Neutrophil (primary cell): ENCODE measurements around the gene DACH1.

Experiments
- H3K27ac ChIP-seq: fragments of 200-600 bp; sonication (generic); 2 replicates; pipeline ENCODE4 v1.5.1; 2016; ENCODE audit warnings: mild to moderate bottlenecking, moderate library complexity
- H3K27me3 ChIP-seq: fragments of 200-600 bp; sonication (generic); 2 replicates; pipeline ENCODE4 v1.6.0; 2016; ENCODE audit warnings: mild to moderate bottlenecking
- H3K36me3 ChIP-seq: fragments of 200-600 bp; sonication (generic); 2 replicates; pipeline ENCODE4 v1.5.1; 2017
- H3K4me1 ChIP-seq, 2 experiments: fragments of 200-600 bp in 1 of 2; sonication (generic) in 1 of 2; 1 replicate in 1 of 2; 2 replicates in 1 of 2; pipeline versions ENCODE4 v1.5.1 to v1.6.1; 2013 to 2016; ENCODE audit warnings: low read depth in 1 of 2, low read length in 1 of 2, mild to moderate bottlenecking in 1 of 2, moderate library complexity in 1 of 2; ENCODE audit not compliant: control insufficient read depth in 1 of 2, insufficient read depth in 1 of 2
- H3K4me3 ChIP-seq, 2 experiments: fragments of 200-600 bp in 1 of 2; sonication (generic) in 1 of 2; 1 replicate in 1 of 2; 2 replicates in 1 of 2; pipeline ENCODE4 v1.5.1; 2013 to 2016; ENCODE audit warnings: low read depth in 1 of 2, low read length in 1 of 2, mild to moderate bottlenecking in 1 of 2, moderate library complexity in 1 of 2
- H3K9me3 ChIP-seq: fragments of 200-600 bp; sonication (generic); 2 replicates; pipeline ENCODE4 v1.5.1; 2016
- TF ChIP-seq, protein P1 (sequence below): fragments of 200-600 bp; sonication (generic); IDR thresholded peaks from 2 replicates; pipeline ENCODE4 v1.5.1; 2016; ENCODE audit warnings: antibody characterized with exemption

DACH1 gene

DNA sequence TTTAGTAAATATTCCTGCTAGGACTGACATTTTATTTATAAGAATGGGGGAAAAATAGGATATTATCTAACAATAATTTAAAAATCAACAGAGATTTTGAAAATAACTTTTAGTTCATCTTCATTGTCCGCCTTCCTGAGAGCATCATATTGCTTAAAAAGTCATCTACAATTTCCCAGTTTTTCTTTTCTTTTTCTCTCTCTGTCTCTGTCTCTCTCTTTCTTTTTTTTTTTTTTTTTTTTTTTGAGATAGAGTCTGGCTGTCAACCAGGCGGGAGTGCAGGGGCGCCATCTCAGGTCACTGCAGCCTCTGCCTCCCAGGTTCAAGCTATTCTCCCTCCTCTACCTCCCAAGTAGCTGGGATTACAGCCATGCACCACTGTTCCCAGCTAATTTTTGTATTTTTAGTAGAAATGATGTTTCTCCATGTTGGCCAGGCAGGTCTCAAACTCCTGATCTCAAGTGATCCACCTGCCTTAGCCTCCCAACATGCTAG lies 276.3 kb downstream of the DACH1 start:
- TF ChIP-seq, protein P1, sequence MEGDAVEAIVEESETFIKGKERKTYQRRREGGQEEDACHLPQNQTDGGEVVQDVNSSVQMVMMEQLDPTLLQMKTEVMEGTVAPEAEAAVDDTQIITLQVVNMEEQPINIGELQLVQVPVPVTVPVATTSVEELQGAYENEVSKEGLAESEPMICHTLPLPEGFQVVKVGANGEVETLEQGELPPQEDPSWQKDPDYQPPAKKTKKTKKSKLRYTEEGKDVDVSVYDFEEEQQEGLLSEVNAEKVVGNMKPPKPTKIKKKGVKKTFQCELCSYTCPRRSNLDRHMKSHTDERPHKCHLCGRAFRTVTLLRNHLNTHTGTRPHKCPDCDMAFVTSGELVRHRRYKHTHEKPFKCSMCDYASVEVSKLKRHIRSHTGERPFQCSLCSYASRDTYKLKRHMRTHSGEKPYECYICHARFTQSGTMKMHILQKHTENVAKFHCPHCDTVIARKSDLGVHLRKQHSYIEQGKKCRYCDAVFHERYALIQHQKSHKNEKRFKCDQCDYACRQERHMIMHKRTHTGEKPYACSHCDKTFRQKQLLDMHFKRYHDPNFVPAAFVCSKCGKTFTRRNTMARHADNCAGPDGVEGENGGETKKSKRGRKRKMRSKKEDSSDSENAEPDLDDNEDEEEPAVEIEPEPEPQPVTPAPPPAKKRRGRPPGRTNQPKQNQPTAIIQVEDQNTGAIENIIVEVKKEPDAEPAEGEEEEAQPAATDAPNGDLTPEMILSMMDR: no peak
- H3K27ac ChIP-seq: no peak overlapping the region
- H3K9me3 ChIP-seq: no peaks in the 10 kb centered on the region
- peaks cover 8 to 18% of the 10 kb centered on the region in 2 experiments for H3K4me1 ChIP-seq
- H3K36me3 ChIP-seq: no peaks in the 10 kb centered on the region
- H3K4me3 ChIP-seq: no peak overlapping the region
- H3K27me3 ChIP-seq: no peaks in the 10 kb centered on the region

DNA sequence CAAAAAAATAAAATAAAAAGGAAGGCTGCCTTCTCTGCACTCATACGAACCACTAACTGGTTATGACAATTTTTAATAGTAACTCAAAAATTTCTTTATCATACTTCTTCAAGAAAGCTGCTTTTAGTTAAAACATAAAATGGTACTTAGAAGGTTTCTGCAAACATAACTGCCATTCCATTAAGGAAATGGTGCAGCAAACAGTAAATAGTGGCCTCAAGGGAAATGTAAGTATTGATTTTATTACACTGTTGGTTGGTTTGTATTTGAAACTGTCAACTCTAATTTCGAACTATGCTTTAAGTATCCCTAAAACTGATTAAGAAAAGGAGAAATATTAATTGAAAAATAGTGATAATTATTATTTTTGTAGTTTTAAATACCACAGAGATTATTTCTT lies 278.0 kb downstream of the DACH1 start:
- Histone ChIP-seq H3K27ac (no peak overlapping the region), H3K27me3 (no peaks in the 10 kb centered on the region), H3K4me3 (no peak overlapping the region), H3K36me3 (no peaks in the 10 kb centered on the region), H3K4me1 (peaks cover 8 to 18% of the 10 kb centered on the region in 2 experiments), H3K9me3 (no peaks in the 10 kb centered on the region)
- TF ChIP-seq, protein P1: no peak

DNA sequence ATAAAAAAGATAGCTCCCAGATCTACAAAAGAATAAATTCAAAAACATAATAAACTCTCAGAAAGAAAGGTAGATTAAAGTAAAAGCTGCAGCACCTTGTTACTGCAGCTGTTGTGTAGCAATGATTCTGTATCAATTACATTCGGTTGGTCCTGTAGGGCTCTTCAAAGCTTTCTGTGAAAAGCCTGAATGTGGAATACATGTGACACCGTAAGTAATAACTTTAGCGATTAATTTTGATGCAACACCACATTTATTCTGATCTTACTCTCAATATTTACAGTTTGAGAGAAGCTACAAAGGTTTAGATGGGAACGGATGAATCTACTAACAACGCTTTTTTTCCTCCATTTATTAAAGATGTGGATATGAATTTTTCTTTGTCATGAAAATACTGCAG lies 279.2 kb downstream of the DACH1 start:
- Histone ChIP-seq H3K4me1 (peaks cover 8 to 18% of the 10 kb centered on the region in 2 experiments), H3K36me3 (no peaks in the 10 kb centered on the region), H3K9me3 (no peaks in the 10 kb centered on the region), H3K27ac (no peak overlapping the region), H3K27me3 (no peaks in the 10 kb centered on the region), H3K4me3 (no peak overlapping the region)
- TF ChIP-seq, protein P1: no peak

DNA sequence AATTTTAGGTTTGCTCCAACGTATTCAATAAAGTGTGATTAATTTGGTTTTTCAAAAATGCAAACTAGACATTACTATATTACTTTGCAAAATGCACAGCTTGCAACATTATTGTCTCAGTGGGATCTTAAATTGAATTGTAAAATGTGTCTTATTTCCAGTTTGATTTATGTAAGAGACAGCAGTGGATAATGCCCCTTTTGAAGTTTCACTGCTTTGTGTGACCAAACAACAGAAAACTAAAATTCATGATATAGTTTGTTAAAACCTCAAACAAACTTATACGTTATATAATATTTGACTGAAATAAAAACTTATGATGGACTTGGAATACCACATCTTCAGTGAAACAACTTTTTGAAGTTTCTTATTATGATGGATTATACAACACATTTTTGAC lies 279.8 kb downstream of the DACH1 start:
- peaks cover 8 to 18% of the 10 kb centered on the region in 2 experiments for H3K4me1 ChIP-seq
- no peaks in the 10 kb centered on the region for H3K9me3 ChIP-seq
- H3K27ac ChIP-seq: no peak overlapping the region
- H3K4me3 ChIP-seq: no peak overlapping the region
- TF ChIP-seq, protein P1: no peak
- no peaks in the 10 kb centered on the region for H3K27me3 ChIP-seq
- no peaks in the 10 kb centered on the region for H3K36me3 ChIP-seq

DNA sequence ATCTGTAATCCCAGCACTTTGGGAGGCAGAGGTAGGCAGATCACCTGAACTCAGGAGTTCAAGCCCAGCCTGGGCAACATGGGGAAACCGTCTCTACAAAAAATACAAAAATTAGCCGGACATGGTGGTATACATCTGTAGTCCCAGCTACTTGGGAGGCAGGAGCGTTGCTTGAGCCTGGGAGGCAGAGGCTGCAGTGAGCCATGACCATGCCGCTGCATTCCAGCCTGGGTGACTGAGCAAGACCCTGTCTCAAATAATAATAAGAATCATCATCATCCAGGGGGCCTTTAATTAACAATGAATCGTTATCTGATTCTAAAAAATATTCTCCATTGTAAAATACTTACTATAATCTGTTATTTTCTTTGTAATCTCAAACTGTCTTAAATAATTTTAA lies 283.4 kb downstream of the DACH1 start:
- Histone ChIP-seq H3K4me3 (no peak overlapping the region), H3K4me1 (peaks cover 0 to 4% of the 10 kb centered on the region in 2 experiments), H3K27me3 (no peaks in the 10 kb centered on the region), H3K9me3 (no peaks in the 10 kb centered on the region), H3K36me3 (no peaks in the 10 kb centered on the region), H3K27ac (no peak overlapping the region)
- TF ChIP-seq, protein P1: no peak

DNA sequence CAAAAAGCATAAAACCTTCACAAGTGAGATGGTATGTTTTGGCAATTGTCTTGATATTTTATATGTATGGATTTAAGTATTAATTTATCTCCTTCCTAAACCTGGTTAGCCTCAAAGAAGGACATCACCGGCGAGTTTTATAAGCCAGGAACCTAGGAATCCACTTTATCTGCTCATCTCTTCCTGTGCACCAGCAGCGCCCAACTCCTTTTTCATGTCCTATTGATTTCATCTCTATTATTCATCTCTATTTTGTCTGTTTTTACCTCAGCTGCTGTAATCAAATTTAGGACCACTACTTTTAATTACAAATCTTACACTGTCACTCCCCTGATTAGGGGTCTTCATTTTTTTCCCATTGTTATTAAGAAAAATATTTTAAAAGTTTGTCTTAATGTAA lies 286.4 kb downstream of the DACH1 start:
- Histone ChIP-seq H3K4me1 (no peaks in the 10 kb centered on the region), H3K27ac (no peak overlapping the region), H3K27me3 (no peaks in the 10 kb centered on the region), H3K4me3 (no peak overlapping the region), H3K9me3 (no peaks in the 10 kb centered on the region), H3K36me3 (no peaks in the 10 kb centered on the region)
- TF ChIP-seq, protein P1: no peak
